Mononuclear cell (primary cell): Measurements from ENCODE around the gene ARHGEF33. TPM values are rescaled to one million over a fixed set of nuclear protein-coding genes. Genes with fewer than 3 reads are reported as not detected.

Source experiments
- H3K27me3 ChIP-seq: 2 replicates; pipeline ENCODE4 v1.6.0; 2011; ENCODE audit warnings: low read length, control low read depth; ENCODE audit not compliant: insufficient read depth
- H3K4me1 ChIP-seq: 2 replicates; pipeline ENCODE4 v1.5.1; 2011; ENCODE audit warnings: mild to moderate bottlenecking, low read length, control low read depth; ENCODE audit not compliant: insufficient read depth
- H3K4me3 ChIP-seq: 2 replicates; pipeline ENCODE4 v1.5.1; 2011; ENCODE audit warnings: mild to moderate bottlenecking, low read length, moderate library complexity
- H3K9me3 ChIP-seq: 2 replicates; pipeline ENCODE4 v1.5.1; 2011; ENCODE audit warnings: low read depth, mild to moderate bottlenecking, control low read depth, low read length
- total RNA-seq: library from RNA; depleted of rRNA; stranded (reverse); fragments of >200 nt; gene quantifications from one replicate; pipeline ENCODE4 v1.2.3, GENCODE V29; 2012

ARHGEF33 gene
- total RNA-seq, 1 donor: under 0.01 TPM

GRCh38 chr2:38997781-38998180, 108.1 kb downstream of the ARHGEF33 start:
- Histone ChIP-seq H3K27me3 (no peaks in the 10 kb centered on the region), H3K9me3 (no peaks in the 10 kb centered on the region), H3K4me1 (no peaks in the 10 kb centered on the region), H3K4me3 (no peak overlapping the region)

- Histone ChIP-seq H3K27me3 (no peaks in the 10 kb centered on the region), H3K9me3 (no peaks in the 10 kb centered on the region), H3K4me1 (no peaks in the 10 kb centered on the region), H3K4me3 (no peak overlapping the region)
Observed at GRCh38 chr2:39000552-39000951, 110.9 kb downstream of the ARHGEF33 start.

- Histone ChIP-seq H3K9me3 (no peaks in the 10 kb centered on the region), H3K27me3 (no peaks in the 10 kb centered on the region), H3K4me3 (no peak overlapping the region), H3K4me1 (no peaks in the 10 kb centered on the region)
Observed at GRCh38 chr2:39007875-39008504, 118.3 kb downstream of the ARHGEF33 start.

GRCh38 chr2:39008665-39009064, 119.0 kb downstream of the ARHGEF33 start:
- Histone ChIP-seq H3K4me1 (no peaks in the 10 kb centered on the region), H3K4me3 (no peak overlapping the region), H3K9me3 (no peaks in the 10 kb centered on the region), H3K27me3 (no peaks in the 10 kb centered on the region)

- Histone ChIP-seq H3K4me3 (no peak overlapping the region), H3K27me3 (no peaks in the 10 kb centered on the region), H3K4me1 (no peaks in the 10 kb centered on the region), H3K9me3 (no peaks in the 10 kb centered on the region)
Observed at GRCh38 chr2:39013871-39014270, 124.2 kb downstream of the ARHGEF33 start.

- Histone ChIP-seq H3K27me3 (no peaks in the 10 kb centered on the region), H3K9me3 (no peaks in the 10 kb centered on the region), H3K4me3 (no peak overlapping the region), H3K4me1 (no peaks in the 10 kb centered on the region)
Observed at GRCh38 chr2:39015424-39015823, 125.7 kb downstream of the ARHGEF33 start.

GRCh38 chr2:39017334-39017733, 127.7 kb downstream of the ARHGEF33 start:
- Histone ChIP-seq H3K27me3 (no peaks in the 10 kb centered on the region), H3K9me3 (no peaks in the 10 kb centered on the region), H3K4me3 (no peak overlapping the region), H3K4me1 (no peaks in the 10 kb centered on the region)

GRCh38 chr2:39018638-39019037, 129.0 kb downstream of the ARHGEF33 start:
- Histone ChIP-seq H3K4me1 (no peaks in the 10 kb centered on the region), H3K4me3 (no peak overlapping the region), H3K27me3 (no peaks in the 10 kb centered on the region), H3K9me3 (no peaks in the 10 kb centered on the region)

GRCh38 chr2:39020383-39020782, 130.7 kb downstream of the ARHGEF33 start:
- H3K4me3 ChIP-seq: no peak overlapping the region
- no peaks in the 10 kb centered on the region for H3K27me3 ChIP-seq
- H3K9me3 ChIP-seq: no peaks in the 10 kb centered on the region
- H3K4me1 ChIP-seq: no peaks in the 10 kb centered on the region

- no peak overlapping the region for H3K4me3 ChIP-seq
- no peaks in the 10 kb centered on the region for H3K4me1 ChIP-seq
- no peaks in the 10 kb centered on the region for H3K27me3 ChIP-seq
- no peaks in the 10 kb centered on the region for H3K9me3 ChIP-seq
Observed at GRCh38 chr2:39022642-39023235, 133.1 kb downstream of the ARHGEF33 start.

- H3K27me3 ChIP-seq: no peaks in the 10 kb centered on the region
- no peak overlapping the region for H3K4me3 ChIP-seq
- H3K9me3 ChIP-seq: no peaks in the 10 kb centered on the region
- H3K4me1 ChIP-seq: no peaks in the 10 kb centered on the region
Observed at GRCh38 chr2:39023649-39024048, 134.0 kb downstream of the ARHGEF33 start.

- Histone ChIP-seq H3K4me1 (no peaks in the 10 kb centered on the region), H3K27me3 (no peaks in the 10 kb centered on the region), H3K9me3 (no peaks in the 10 kb centered on the region), H3K4me3 (no peak overlapping the region)
Observed at GRCh38 chr2:39024833-39025232, 135.2 kb downstream of the ARHGEF33 start.

Other genes with a start within 250 kb of the ARHGEF33 start
- 13.0 TPM for gene GALM, start 223.8 kb upstream of the ARHGEF33 start, total RNA-seq
- gene SRSF7, start 138.5 kb upstream of the ARHGEF33 start, total RNA-seq: 244 TPM
- gene GEMIN6, start 111.7 kb upstream of the ARHGEF33 start, total RNA-seq: 1.3 TPM
- gene DHX57, start 13.9 kb upstream of the ARHGEF33 start, total RNA-seq: 19.2 TPM
- 1.2 TPM for gene MORN2, start 13.9 kb upstream of the ARHGEF33 start, total RNA-seq
- gene SOS1, start 231.2 kb downstream of the ARHGEF33 start, total RNA-seq: 10.0 TPM